Measurements from ENCODE around the gene VAPA. TPM values are rescaled to one million over a fixed set of nuclear protein-coding genes. Genes with fewer than 3 reads are reported as not detected.

VAPA gene
- total and polyA plus RNA-seq, 10 of the 15 experiments (the other 5 are each of a cell fraction or from before 2014, with no cell fraction given): 70.9 to 252 (median 166) TPM

DNA sequence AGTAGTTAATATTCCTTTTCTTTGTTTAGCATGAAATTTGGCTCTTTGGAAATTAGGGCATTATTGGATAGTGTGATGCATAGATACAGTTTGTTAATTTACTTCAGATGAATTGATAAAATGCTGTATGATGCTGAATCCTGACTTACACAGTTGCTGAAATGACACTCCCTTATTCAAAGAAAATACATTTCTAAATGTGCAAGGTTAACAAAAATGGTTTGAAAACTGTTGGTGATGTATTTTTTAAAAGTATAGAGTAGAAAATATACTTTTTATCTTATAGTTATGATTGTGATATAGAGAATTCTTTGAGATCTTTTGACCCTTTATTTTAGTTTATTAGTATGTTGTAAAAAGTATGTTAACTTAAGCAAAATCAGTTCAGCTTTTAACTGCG lies 27.8 kb downstream of the VAPA start (continued):
- TF ChIP-seq, protein P1, sequence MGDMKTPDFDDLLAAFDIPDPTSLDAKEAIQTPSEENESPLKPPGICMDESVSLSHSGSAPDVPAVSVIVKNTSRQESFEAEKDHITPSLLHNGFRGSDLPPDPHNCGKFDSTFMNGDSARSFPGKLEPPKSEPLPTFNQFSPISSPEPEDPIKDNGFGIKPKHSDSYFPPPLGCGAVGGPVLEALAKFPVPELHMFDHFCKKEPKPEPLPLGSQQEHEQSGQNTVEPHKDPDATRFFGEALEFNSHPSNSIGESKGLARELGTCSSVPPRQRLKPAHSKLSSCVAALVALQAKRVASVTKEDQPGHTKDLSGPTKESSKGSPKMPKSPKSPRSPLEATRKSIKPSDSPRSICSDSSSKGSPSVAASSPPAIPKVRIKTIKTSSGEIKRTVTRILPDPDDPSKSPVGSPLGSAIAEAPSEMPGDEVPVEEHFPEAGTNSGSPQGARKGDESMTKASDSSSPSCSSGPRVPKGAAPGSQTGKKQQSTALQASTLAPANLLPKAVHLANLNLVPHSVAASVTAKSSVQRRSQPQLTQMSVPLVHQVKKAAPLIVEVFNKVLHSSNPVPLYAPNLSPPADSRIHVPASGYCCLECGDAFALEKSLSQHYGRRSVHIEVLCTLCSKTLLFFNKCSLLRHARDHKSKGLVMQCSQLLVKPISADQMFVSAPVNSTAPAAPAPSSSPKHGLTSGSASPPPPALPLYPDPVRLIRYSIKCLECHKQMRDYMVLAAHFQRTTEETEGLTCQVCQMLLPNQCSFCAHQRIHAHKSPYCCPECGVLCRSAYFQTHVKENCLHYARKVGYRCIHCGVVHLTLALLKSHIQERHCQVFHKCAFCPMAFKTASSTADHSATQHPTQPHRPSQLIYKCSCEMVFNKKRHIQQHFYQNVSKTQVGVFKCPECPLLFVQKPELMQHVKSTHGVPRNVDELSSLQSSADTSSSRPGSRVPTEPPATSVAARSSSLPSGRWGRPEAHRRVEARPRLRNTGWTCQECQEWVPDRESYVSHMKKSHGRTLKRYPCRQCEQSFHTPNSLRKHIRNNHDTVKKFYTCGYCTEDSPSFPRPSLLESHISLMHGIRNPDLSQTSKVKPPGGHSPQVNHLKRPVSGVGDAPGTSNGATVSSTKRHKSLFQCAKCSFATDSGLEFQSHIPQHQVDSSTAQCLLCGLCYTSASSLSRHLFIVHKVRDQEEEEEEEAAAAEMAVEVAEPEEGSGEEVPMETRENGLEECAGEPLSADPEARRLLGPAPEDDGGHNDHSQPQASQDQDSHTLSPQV (IDR thresholded peaks at IDR 0.05): no peak
- TF ChIP-seq CREB1 (IDR thresholded peaks at IDR 0.05; ENCODE audit: low read depth) (no peak), NBN (IDR thresholded peaks at IDR 0.05) (no peak)

- POLR2A ChIA-PET: no interaction called here
- TF ChIP-seq, protein P2, sequence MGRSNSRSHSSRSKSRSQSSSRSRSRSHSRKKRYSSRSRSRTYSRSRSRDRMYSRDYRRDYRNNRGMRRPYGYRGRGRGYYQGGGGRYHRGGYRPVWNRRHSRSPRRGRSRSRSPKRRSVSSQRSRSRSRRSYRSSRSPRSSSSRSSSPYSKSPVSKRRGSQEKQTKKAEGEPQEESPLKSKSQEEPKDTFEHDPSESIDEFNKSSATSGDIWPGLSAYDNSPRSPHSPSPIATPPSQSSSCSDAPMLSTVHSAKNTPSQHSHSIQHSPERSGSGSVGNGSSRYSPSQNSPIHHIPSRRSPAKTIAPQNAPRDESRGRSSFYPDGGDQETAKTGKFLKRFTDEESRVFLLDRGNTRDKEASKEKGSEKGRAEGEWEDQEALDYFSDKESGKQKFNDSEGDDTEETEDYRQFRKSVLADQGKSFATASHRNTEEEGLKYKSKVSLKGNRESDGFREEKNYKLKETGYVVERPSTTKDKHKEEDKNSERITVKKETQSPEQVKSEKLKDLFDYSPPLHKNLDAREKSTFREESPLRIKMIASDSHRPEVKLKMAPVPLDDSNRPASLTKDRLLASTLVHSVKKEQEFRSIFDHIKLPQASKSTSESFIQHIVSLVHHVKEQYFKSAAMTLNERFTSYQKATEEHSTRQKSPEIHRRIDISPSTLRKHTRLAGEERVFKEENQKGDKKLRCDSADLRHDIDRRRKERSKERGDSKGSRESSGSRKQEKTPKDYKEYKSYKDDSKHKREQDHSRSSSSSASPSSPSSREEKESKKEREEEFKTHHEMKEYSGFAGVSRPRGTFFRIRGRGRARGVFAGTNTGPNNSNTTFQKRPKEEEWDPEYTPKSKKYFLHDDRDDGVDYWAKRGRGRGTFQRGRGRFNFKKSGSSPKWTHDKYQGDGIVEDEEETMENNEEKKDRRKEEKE (IDR thresholded peaks at IDR 0.05): no peak
- no peak for TF ChIP-seq IRF5 (IDR thresholded peaks at IDR 0.05; ENCODE audit: borderline replicate concordance)
- TF ChIP-seq SREBF2 (IDR thresholded peaks at IDR 0.05; ENCODE audit: low read length): no peak
- no peak for TF ChIP-seq ZBTB4 (CRISPR knock-in tag; IDR thresholded peaks at IDR 0.05)
- TF ChIP-seq MYB (IDR thresholded peaks at IDR 0.05; ENCODE audit: borderline replicate concordance, low read depth, low read length): no peak
- TF ChIP-seq HDAC2 (IDR thresholded peaks at IDR 0.05): no peak
- TF ChIP-seq ATF7 (IDR thresholded peaks at IDR 0.05; ENCODE audit: low read depth): no peak
- TF ChIP-seq CHD4 (IDR thresholded peaks at IDR 0.05): no peak
- no peak for TF ChIP-seq CBX5 (IDR thresholded peaks at IDR 0.05; ENCODE audit: low read depth)
These were observed 29.5 kb downstream of the VAPA start for GRCh38 chr18:9943311-9943710.

More at GRCh38 chr18:9943311-9943710, 29.5 kb downstream of the VAPA start:
- FAIRE-seq (no peak), DNase-seq (ENCODE audit: low read depth, low spot score) (no peak), ATAC-seq (no peak)
- SMC1A ChIA-PET (ENCODE audit: uncharacterized antibody, unreplicated experiment): interaction anchor here (1.2 to 1.4 kb wide), 2 partner anchors 12 to 30 kb away, joined by 3 read pairs; partner anchors contain the start of gene VAPA
- in situ Hi-C loops (cut with MboI): no loop called here
- H3K27ac ChIP-seq (ENCODE audit: control insufficient read depth, insufficient read depth): no peak overlapping the region
- no peaks in the 10 kb centered on the region for H3K9me3 ChIP-seq (replicated peaks; ENCODE audit: control insufficient read depth, insufficient read depth, low read length)
- H3K4me3 ChIP-seq: no peak overlapping the region
- CTCF ChIA-PET: no interaction called here
- no peak overlapping the region for H3K4me2 ChIP-seq (ENCODE audit: control insufficient read depth, insufficient read depth)
- no peak overlapping the region for H3K9ac ChIP-seq (ENCODE audit: control insufficient read depth, insufficient read depth, low read length)
- intact Hi-C loops (cut with micrococcal nuclease; ENCODE audit: unreplicated experiment): loop anchor here (10.0 kb wide), 1 partner anchor 69 kb away; no protein-coding TSS in a partner anchor
- 98% methylated on average over 4 of the region's 4 CpGs for WGBS (ENCODE audit: insufficient coverage, insufficient replicate concordance, low lambda C conversion rate, missing lambda C conversion rate)
- no peaks in the 10 kb centered on the region for H3K27me3 ChIP-seq (replicated peaks in 1 of 2; ENCODE audit: control insufficient read depth in 2 of 2, insufficient read depth in 2 of 2, low read length in 1 of 2)
- no peaks in the 10 kb centered on the region for H4K20me1 ChIP-seq (ENCODE audit: control insufficient read depth, insufficient read depth)
- no TSS peak for BruUV-seq (replicated peaks)
- no peaks in the 10 kb centered on the region for H3K4me1 ChIP-seq (ENCODE audit: control insufficient read depth, insufficient read depth, low read length)
- no peaks in the 10 kb centered on the region for H3K79me2 ChIP-seq (ENCODE audit: control insufficient read depth, insufficient read depth, low read length)
- H2AFZ ChIP-seq (ENCODE audit: control insufficient read depth, low read depth, low read length): no peak overlapping the region
- peaks cover 2 to 26% of the 10 kb centered on the region in 2 experiments; a peak in 3 of 4 replicates for H3K36me3 ChIP-seq (ENCODE audit: control insufficient read depth in 2 of 2, insufficient read depth in 2 of 2, low read length in 1 of 2)
- RAD21 ChIA-PET (ENCODE audit: unreplicated experiment): no interaction called here

Measured in GM12878 (cell line).